Right ventricle myocardium superior (tissue), 1 donor: ENCODE measurements around the gene MAGI2. TPM values are rescaled to one million over a fixed set of nuclear protein-coding genes. Genes with fewer than 3 reads are reported as not detected.

Experiments used
- ATAC-seq: fragments of 200-7000 bp; cut with Tn5 transposase; one replicate; pipeline ENCODE4 v1.9.1; 2020; ENCODE audit warnings: mild to moderate bottlenecking; ENCODE audit not compliant: poor library complexity
- DNase-seq: peaks from one replicate; pipeline ENCODE4 v3.0.0-alpha.2; 2020
- intact Hi-C: fragments of 100-400 bp; cut with DNase I; formaldehyde crosslinking; loops from one replicate; pipeline ENCODE4 v1.11.2; 2022
- total RNA-seq: library from RNA; stranded (reverse); fragmentation: NEBNext Ultra II Directional; extraction: Animal tissue kit (Norgen Biotek cat#: 25700); gene quantifications from one replicate; pipeline ENCODE4 v1.2.1, GENCODE V29; 2021
- donor health status: DM: no; HTN: yes; CAD: no; lungs with severe emphysema.

MAGI2 gene
- total RNA-seq, 1 donor from 2014 or later: 3.9 TPM

GRCh38 chr7:78690174-78690573 lies 763.3 kb downstream of the MAGI2 start:
- DNase-seq: no peak
- intact Hi-C loops: no loop called here
- ATAC-seq: no peak

GRCh38 chr7:78688376-78688775 lies 765.1 kb downstream of the MAGI2 start:
- intact Hi-C loops: no loop called here

GRCh38 chr7:78686189-78686588 lies 767.3 kb downstream of the MAGI2 start:
- intact Hi-C loops: no loop called here
- ATAC-seq (no peak), DNase-seq (no peak)

More at GRCh38 chr7:78688376-78688775, 765.1 kb downstream of the MAGI2 start:
- DNase-seq: no peak
- ATAC-seq: no peak

- intact Hi-C loops: no loop called here
- DNase-seq (no peak), ATAC-seq (no peak)
These were observed 769.3 kb downstream of the MAGI2 start for GRCh38 chr7:78684201-78684600.

- ATAC-seq: no peak
- no peak for DNase-seq
- intact Hi-C loops: no loop called here
These were observed 769.9 kb downstream of the MAGI2 start for GRCh38 chr7:78683566-78683965.

GRCh38 chr7:78679112-78679876 lies 774.2 kb downstream of the MAGI2 start:
- no peak for ATAC-seq

GRCh38 chr7:78677391-78677790 lies 776.1 kb downstream of the MAGI2 start:
- DNase-seq: no peak
- no peak for ATAC-seq
- intact Hi-C loops: no loop called here

More at GRCh38 chr7:78679112-78679876, 774.2 kb downstream of the MAGI2 start:
- intact Hi-C loops: no loop called here
- DNase-seq: no peak

- DNase-seq: no peak
- no peak for ATAC-seq
- intact Hi-C loops: no loop called here
These were observed 778.0 kb downstream of the MAGI2 start for GRCh38 chr7:78675511-78675910.

GRCh38 chr7:78673272-78673671 lies 780.2 kb downstream of the MAGI2 start:
- DNase-seq (no peak), ATAC-seq (no peak)
- intact Hi-C loops: no loop called here

GRCh38 chr7:78662939-78663338 lies 790.5 kb downstream of the MAGI2 start:
- intact Hi-C loops: no loop called here
- DNase-seq (no peak), ATAC-seq (no peak)

- DNase-seq (no peak), ATAC-seq (no peak)
These were observed 803.5 kb downstream of the MAGI2 start for GRCh38 chr7:78649976-78650375.

GRCh38 chr7:78649236-78649635 lies 804.2 kb downstream of the MAGI2 start:
- ATAC-seq: no peak
- intact Hi-C loops: no loop called here

More at GRCh38 chr7:78649976-78650375, 803.5 kb downstream of the MAGI2 start:
- intact Hi-C loops: no loop called here

GRCh38 chr7:78642751-78643150 lies 810.7 kb downstream of the MAGI2 start:
- DNase-seq (no peak), ATAC-seq (no peak)
- intact Hi-C loops: no loop called here

More at GRCh38 chr7:78649236-78649635, 804.2 kb downstream of the MAGI2 start:
- no peak for DNase-seq

GRCh38 chr7:78638364-78638763 lies 815.1 kb downstream of the MAGI2 start:
- ATAC-seq (no peak), DNase-seq (no peak)
- intact Hi-C loops: no loop called here

- ATAC-seq: no peak
- intact Hi-C loops: no loop called here
These were observed 816.7 kb downstream of the MAGI2 start for GRCh38 chr7:78636727-78637126.

GRCh38 chr7:78635026-78635793 lies 818.3 kb downstream of the MAGI2 start:
- no peak for ATAC-seq
- intact Hi-C loops: no loop called here
- no peak for DNase-seq

More at GRCh38 chr7:78636727-78637126, 816.7 kb downstream of the MAGI2 start:
- DNase-seq: no peak

- no peak for ATAC-seq
- no peak for DNase-seq
- intact Hi-C loops: no loop called here
These were observed 819.4 kb downstream of the MAGI2 start for GRCh38 chr7:78634093-78634492.

GRCh38 chr7:78620920-78621319 lies 832.5 kb downstream of the MAGI2 start:
- intact Hi-C loops: no loop called here
- ATAC-seq: no peak
- no peak for DNase-seq

- intact Hi-C loops: no loop called here
- ATAC-seq: no peak
- DNase-seq: no peak
These were observed 836.9 kb downstream of the MAGI2 start for GRCh38 chr7:78616539-78616938.

GRCh38 chr7:78609281-78609680 lies 844.2 kb downstream of the MAGI2 start:
- DNase-seq: no peak
- no peak for ATAC-seq
- intact Hi-C loops: no loop called here
